Activated T-helper 9 cell treated with anti-CD3 and anti-CD28 coated beads, Interleukin-2, amount 50 U/mL, for 16 hours (primary cell): ENCODE data around the gene S100A14.
A peak's percentile ranks its signal among the peaks of the same experiment; 100 is the strongest.

Experiments used
- DNase-seq: peaks from one replicate; pipeline ENCODE4 v3.0.0-alpha.2; 2020; ENCODE audit warnings: low read depth

Gene S100A14

DNA sequence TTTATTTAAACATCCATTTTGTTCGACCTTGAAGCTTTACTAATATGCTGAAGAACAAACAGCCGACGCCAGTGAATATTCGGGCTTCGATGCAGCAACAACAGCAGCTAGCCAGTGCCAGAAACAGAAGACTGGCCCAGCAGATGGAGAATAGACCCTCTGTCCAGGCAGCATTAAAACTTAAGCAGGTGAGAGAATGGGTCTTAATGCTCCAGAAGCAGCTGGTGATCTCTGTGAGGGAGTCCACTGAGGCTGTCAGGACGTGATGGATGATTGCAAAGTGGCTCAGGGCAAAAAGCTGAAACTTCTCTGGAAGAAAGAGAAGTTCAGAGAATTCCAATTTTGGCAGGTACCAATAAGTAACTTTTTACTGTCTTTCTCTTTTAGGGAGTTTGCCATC is 22.1 kb upstream of the S100A14 start:
- no peak for DNase-seq

GRCh38 chr1:153636312-153636711 is 20.2 kb upstream of the S100A14 start:
- DNase-seq, result no peak

DNA sequence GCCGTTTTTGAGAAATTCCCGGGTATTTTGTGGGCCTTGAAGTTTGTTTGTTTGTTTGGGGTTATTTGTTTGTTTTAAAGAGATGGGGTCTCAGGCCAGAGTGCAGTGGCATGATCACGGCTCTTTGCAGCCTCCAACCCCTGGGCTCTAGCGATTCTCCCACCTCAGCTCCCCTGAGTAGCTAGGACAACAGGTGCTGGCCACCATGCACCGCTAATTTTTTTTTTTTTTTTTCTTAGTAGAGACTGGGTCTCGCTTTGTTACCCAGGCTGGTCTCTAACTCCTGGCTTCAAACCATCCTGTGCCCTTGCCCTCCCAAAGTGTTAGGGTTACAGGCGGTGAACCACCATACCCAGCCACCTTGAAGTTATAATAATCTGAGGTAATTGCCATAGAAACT is 19.7 kb upstream of the S100A14 start:
- DNase-seq, result no peak

- peak; percentile 93 for DNase-seq
Observed at GRCh38 chr1:153633754-153634665, 17.9 kb upstream of the S100A14 start, which contains the start of gene CHTOP. Gene CHTOP (plus strand): TSS chr1:153634066. CDS start chr1:153636589, 2,523 bp downstream.

DNA sequence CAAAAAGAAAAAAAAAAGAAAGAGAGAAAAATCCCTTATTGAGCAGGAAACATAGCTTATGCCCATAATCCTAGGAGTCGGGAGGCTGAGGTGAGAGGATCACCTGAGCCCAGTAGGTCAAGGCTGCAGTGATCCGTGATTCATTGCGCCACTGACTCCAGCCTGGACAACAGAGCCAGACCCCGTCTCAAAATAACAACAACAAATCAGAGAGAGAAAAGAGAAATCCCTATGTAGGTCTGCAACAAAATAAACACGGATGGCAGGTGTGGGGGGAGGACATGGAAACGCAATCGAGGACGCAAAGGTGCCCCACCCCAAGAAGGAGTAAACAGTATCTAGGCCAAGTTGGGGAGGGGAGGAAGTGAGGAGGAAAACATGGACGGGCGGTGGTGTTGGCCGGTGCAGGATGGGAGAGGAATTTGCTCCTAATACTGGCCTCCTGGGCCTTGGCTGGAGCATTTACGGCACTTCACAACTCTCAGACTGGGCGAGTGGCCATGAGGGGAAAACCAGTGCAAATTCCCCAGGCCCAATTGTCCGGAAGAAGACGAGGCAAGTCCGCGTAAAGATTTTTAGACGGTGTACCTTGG is 17.1 kb upstream of the S100A14 start:
- DNase-seq, result no peak

GRCh38 chr1:153631047-153632022 is 15.2 kb upstream of the S100A14 start:
- DNase-seq, result no peak

DNA sequence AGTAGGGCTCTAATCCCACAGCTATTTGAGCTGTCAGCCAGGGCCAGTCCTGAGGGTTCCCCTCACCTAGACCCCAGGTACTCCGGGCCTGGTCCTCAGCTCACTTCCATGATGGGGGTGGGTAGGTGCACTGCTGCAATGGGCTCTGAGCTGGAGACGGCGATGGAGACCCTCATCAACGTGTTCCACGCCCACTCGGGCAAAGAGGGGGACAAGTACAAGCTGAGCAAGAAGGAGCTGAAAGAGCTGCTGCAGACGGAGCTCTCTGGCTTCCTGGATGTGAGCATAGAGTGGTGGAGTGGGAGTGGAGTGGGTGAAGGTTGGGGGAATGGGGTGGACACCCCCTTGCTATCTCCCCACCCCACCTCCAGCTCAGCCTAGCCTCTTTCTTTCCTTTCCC is 14.3 kb upstream of the S100A14 start:
- no peak for DNase-seq

DNA sequence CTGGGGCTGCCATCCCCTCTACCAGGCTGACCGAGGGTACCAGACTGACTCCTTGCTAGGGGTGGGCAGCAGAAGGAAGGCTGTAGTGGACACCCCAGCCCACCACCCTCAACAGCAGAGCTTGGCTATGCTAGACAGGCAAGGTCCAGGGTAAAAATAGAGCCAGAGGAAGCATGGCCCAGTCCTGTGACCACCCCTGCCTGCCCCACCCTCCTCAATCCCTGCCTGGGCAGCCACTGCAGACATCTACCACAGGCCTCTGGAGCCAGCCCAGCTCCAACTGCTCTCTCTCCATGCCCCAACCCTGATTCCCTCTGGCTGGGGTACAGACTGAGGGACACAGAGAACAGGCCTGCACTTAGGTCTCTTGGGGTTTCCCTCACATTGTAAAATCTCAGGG is 13.8 kb upstream of the S100A14 start:
- DNase-seq, result no peak

DNA sequence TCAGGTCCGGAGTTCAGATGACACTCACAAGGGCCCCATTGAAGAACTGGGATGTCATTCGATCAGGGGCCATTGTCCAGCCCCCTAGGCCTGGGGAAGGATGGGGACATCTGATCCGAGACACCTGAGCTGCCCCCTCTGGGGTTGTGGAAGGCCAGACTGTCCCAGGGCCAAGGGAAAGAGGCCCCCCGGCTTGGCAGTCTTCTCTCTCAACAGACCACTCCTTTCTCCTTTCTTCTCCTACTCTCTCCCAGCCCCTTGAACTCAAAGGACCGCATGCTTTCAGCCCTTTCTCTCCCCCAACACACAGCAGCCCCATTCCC is 13.2 kb upstream of the S100A14 start:
- DNase-seq, result no peak

GRCh38 chr1:153628638-153629342 is 12.7 kb upstream of the S100A14 start:
- DNase-seq, result no peak

DNA sequence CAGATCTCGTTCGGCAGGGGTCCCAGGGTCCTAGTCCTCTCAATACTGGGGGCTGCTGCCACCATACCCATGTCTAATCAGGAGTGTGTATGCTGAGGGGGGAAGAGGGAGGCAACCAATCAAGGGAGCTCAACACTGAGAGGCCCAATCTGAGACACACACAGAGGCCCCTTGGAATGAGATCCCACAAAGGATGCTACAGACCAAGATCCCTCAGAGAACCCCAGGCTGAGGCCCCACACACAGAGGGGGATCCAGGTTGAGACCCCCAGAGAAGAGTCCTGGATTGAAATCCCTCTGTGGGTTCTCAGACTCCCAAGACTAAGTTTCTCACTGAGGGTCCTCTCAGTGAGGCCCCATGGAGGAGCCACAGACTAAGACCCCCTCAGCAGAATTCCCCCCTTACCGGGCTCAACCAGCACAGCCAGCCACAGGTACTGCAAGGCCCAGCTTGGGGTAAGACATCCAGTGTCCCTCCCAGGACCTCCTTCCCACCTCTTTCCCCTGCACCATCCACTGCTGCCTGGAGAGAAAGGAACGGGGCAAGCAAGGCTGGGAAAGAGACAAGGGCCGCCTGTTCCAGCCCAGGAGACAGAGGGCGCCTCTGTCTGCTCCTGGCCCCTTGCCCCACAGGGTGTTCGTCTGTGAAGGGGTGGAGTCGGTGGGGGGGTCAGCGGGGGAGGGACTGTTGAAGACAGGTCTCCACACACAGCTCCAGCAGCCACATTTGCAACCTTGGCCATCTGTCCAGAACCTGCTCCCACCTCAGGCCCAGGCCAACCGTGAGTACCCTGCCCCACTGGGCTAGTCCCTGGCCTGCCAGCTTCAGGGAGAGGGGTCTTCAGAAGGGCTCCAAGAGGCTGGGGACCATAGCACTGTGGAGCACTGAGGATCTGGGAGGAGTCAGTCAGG is 11.8 kb upstream of the S100A14 start, which contains the start of gene S100A1:
Gene S100A1, plus strand, starts transcription at position 720 of the 912 bp plus-strand sequence. CDS start 2,088 bp downstream, outside the sequence.
- no peak for DNase-seq

GRCh38 chr1:153626904-153627714 is 11.0 kb upstream of the S100A14 start, which contains the start of gene S100A13:
Gene S100A13 (minus strand): TSS chr1:153627505. CDS start chr1:153626472, 1,033 bp downstream.
- no peak for DNase-seq

DNA sequence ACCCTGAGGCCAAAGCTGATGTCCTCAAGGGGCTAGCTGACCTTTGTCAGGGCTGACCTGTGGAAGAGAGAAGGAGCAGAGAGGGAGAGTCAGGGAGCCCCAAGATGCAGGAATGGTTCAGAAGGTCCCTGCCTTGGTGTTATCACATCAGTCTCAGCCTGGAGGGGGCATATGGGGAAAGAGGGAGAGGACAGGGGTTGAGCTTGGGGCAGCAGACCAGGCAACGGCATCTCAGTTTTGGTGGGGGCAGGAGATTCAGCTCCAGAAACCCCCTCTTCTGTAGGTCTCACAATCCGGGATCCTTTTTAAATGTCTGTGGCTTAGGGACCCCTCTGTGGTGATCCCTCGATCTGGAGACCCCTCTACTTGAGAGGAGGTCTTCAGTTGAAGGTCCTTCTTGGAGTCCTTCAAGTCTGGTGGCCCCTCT is 10.4 kb upstream of the S100A14 start:
- DNase-seq, result no peak

DNA sequence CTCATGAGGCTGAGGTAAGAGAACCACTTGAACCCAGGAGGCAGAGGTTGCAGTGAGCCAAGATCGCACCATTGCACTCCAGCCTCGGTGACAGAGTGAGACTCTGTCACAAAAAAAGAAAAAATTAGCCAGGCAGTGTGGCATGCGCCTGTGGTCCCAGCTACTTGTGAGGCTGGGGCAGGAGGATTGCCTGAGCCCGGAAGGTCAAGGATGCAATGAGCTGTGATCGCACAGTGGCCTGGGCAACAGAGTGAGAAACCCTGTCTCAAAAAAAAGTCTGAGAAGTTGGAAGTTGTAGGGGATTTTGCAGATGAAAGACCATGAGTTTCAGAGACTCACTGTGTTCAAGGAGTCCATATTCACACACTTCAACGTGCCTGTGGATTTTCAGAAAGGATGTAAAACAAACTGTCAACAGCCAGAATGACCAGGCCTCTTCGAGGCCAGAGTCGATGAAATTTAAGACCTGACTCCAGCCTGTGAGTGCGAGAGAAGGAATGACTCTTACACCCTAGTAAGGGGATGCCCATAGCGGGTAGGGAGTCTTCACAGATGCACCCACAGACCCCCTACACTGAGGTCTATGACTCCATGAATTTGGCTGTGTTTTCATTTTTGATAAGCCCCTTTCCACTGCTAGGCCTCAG is 9.0 kb upstream of the S100A14 start:
- no peak for DNase-seq

GRCh38 chr1:153623101-153623500 is 7.0 kb upstream of the S100A14 start:
- no peak for DNase-seq

GRCh38 chr1:153619171-153619570 is 3.0 kb upstream of the S100A14 start:
- no peak for DNase-seq

- peak; percentile 69 for DNase-seq
Observed at GRCh38 chr1:153617663-153618062, 1.5 kb upstream of the S100A14 start.

- no peak for DNase-seq
Observed at GRCh38 chr1:153616917-153617311, 789 bp upstream of the S100A14 start.

DNA sequence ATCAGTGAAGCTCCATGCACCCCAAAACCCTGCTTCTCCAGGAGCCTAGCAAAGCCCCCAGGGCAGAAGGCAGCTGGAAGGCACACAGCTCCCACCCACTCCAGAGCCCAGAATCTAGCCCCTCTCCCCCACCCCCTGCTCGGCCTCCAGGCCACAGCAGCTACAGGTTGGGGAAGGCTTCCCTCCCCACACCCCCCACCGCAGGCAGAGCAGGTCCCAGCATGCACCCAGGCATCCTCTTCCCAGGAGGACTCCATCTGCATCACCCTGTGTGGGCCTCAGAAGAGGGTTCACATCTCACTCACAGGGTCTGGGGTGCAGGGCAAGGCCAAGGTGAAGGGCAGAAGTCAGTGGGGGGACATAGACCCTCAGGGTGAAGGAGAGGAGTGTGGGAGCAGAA is 719 bp downstream of the S100A14 start:
- no peak for DNase-seq
